ENCODE measurements around the gene CYP3A7.

- TF ChIP-seq ZNF263 (CRISPR knock-in tag; IDR thresholded peaks at IDR 0.05) (no peak), MAFF (IDR thresholded peaks at IDR 0.05; ENCODE audit: low read depth, low read length) (no peak), U2AF1 (optimal IDR thresholded peaks at IDR 0.05; ENCODE audit: low read depth, low read length) (no peak), CBFB (CRISPR knock-in tag; IDR thresholded peaks at IDR 0.05) (no peak), ZFP91 (CRISPR knock-in tag; IDR thresholded peaks at IDR 0.05; ENCODE audit: borderline replicate concordance) (no peak), CBX2 (IDR thresholded peaks at IDR 0.05; ENCODE audit: low read depth, low read length) (no peak), CBX2 (CRISPR knock-in tag; IDR thresholded peaks at IDR 0.05; ENCODE audit: low read depth) (no peak), CTCF (CRISPR knock-in tag; IDR thresholded peaks at IDR 0.05) (no peak), ZBTB1 (CRISPR knock-in tag; IDR thresholded peaks at IDR 0.05; ENCODE audit: borderline replicate concordance) (no peak), KLF16 (CRISPR knock-in tag; IDR thresholded peaks at IDR 0.05) (no peak), MAZ (IDR thresholded peaks at IDR 0.05; ENCODE audit: borderline replicate concordance, low read depth, low read length) (no peak), MAZ (CRISPR knock-in tag; IDR thresholded peaks at IDR 0.05; ENCODE audit: low read depth) (no peak)
Measured at GRCh38 chr7:99668541-99668940, 66.5 kb downstream of the CYP3A7 start.
